MG63 (cell line): Measurements from ENCODE around the gene RHAG. TPM values are rescaled to one million over a fixed set of nuclear protein-coding genes. Genes with fewer than 3 reads are reported as not detected.
"Not testable (repeated sequence)": the region's sequence is repeated elsewhere in the genome, so short reads cannot be mapped to it uniquely, and the experiment has no call there.

Experiments
- DNase-seq: peaks from one replicate; pipeline ENCODE4 v3.0.0-alpha.2; 2020
- H3K27me3 ChIP-seq: fragments of 250-450 bp; sonication (Bioruptor Pico); 2 replicates; pipeline ENCODE4 v1.5.1; 2020; ENCODE audit warnings: mild to moderate bottlenecking, moderate library complexity
- H3K36me3 ChIP-seq: fragments of 250-450 bp; sonication (Bioruptor Pico); 2 replicates; pipeline ENCODE4 v1.5.1; 2020; ENCODE audit warnings: mild to moderate bottlenecking, moderate library complexity
- H3K4me3 ChIP-seq: fragments of 250-450 bp; sonication (Bioruptor Pico); 2 replicates; pipeline ENCODE4 v1.5.1; 2020; ENCODE audit warnings: mild to moderate bottlenecking, moderate library complexity
- H3K9me3 ChIP-seq: fragments of 250-450 bp; sonication (Bioruptor Pico); 2 replicates; pipeline ENCODE4 v1.5.1; 2020; ENCODE audit warnings: mild to moderate bottlenecking, moderate library complexity
- total RNA-seq: library from RNA; depleted of rRNA; stranded (reverse); fragments of >200 nt; shearing (Covaris generic); gene quantifications from 2 replicates; pipeline ENCODE4 v1.2.3, GENCODE V29; 2014; ENCODE audit warnings: low replicate concordance

Gene RHAG
- total RNA-seq, 1 experiment from 2014 or later, result not detected

DNA sequence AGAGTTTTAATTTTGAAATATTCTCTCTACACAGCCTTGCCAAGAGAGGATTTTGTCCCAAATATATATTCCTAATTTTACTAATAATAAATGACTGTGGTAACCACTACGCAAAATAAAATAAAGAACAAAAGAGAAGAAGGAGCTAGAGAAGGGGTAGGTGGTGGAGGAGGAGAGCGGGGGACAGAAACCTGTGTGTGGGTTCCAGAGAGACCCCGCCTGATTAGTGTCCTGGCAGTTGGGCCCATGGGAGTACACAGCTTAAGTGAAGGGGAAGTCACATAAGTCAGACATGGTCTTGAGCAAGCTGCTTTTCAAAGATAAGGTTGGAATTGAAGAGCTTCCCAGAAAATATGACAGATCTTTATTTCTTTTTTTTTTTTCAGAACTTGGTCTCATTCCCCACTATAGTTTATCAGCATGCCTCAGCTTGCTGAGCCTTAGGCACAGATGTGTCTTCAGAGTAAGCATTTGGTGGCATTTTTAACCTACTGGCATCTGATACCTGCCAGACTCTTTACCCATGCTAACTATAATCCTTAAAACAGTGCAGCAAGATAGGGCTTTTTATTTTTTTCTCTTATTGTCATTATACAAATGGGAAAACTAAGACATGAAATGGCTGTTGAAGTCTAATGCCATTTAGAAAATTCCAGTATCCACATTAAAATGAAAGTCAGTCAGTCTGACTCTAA lies 9.6 kb upstream of the RHAG start:
- Histone ChIP-seq H3K36me3 (no peaks in the 10 kb centered on the region), H3K4me3 (no peak overlapping the region), H3K9me3 (no peaks in the 10 kb centered on the region), H3K27me3 (no peaks in the 10 kb centered on the region)
- DNase-seq, result no peak

DNA sequence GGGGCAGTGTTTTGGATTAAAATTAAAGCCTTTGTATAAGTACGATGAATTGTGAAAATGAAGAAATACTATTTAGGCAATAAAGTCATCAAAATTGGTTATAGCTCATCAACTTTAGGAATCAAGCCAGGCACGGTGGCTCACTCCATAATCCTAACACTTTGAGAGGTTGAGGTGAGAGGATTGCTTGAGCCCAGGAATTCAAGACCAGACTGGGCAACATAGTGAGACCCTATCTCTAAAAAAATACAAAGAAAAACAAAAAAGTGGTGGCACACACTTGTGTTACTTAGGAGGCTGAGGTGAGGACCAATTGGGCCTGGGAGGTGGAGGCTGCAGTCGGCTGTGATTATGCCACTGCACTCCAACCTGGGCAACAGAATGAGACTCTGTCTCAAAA lies 8.5 kb upstream of the RHAG start:
- H3K27me3 ChIP-seq, result no peaks in the 10 kb centered on the region
- H3K4me3 ChIP-seq, result no peak overlapping the region
- no peaks in the 10 kb centered on the region for H3K9me3 ChIP-seq
- no peak for DNase-seq
- no peaks in the 10 kb centered on the region for H3K36me3 ChIP-seq

DNA sequence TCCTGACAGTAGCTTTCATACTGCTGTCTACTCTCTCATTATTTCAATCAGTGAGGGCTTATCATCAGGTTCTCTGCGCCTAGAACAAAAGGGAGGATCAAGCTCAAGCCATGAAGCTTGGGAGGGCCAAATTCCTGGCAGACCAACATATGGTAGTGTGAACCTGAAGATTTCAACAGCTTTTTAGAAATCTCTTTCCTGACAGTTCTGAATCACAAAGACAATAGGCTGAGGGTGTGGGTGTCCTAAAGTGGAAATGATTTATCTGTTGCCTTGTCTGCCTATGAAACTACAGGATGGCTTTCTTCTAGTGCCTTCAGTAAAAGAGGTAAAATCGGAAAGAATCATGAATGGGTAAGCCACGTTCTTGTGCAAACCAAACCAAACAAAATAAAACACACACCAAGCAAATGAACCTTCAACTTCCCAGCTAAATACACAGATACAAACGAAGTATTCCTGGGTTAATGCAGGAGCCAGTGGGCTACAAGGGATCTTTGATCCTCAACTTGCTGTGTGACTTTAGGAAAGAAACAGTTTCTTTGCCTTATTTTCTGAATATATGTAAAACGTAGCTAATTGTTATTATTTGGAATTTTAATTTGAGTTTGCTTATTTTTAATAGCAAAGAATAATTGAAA lies 2.7 kb upstream of the RHAG start:
- no peak for DNase-seq
- no peaks in the 10 kb centered on the region for H3K36me3 ChIP-seq
- no peaks in the 10 kb centered on the region for H3K27me3 ChIP-seq
- H3K4me3 ChIP-seq, result no peak overlapping the region
- no peaks in the 10 kb centered on the region for H3K9me3 ChIP-seq

DNA sequence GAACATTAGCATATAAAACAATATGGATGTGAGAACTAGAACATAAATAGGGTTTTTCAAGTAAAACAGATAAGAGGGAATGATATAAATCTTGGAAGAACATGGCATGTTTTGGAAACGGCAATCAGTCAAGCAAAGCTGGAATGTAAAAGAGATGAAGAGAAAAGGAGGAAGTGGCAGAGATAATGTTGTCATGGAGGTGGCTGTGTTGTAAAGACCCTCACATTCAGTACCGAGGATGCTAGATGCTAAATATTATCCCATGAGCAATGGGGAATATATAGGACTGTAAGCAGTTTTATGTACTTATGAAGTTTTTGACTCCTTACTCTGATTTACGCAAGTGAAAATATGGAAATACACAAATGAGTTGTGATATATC lies 702 bp upstream of the RHAG start:
- Histone ChIP-seq H3K9me3 (no peaks in the 10 kb centered on the region), H3K36me3 (no peaks in the 10 kb centered on the region), H3K27me3 (no peaks in the 10 kb centered on the region), H3K4me3 (no peak overlapping the region)
- no peak for DNase-seq

DNA sequence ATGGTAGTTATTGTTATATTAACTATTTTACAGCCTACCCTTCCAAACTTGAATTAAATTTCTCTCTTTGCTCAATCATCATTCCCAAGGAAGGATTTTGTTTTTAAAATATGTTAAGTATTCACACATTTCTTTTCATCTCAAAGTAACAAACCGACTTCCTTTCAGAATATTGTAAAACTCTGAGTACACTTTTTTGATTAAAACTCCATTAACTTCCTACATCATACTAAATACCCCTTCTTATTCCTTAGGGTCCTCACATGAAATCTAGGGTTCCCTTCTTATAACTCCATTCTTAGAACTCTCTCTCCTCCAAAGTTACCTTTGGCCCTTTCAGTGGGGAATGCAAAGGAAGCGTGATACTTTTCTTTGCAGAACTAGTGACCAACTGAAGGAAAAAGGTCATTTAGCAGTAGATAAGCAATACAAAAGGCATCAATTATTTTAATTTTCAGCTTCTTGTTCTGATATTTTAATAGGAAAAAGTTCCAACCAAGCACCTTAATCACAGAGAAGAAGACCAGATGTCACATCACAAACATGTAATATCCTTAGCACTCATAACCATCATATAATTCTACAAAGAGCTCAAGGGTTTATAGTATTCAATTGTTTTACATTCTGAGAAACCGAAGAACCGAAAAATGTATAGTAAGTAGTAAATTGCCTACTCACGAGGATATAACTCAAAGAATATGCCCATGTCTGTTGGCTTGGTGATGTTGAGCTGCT lies 494 bp downstream of the RHAG start:
- Histone ChIP-seq H3K36me3 (no peaks in the 10 kb centered on the region), H3K9me3 (no peaks in the 10 kb centered on the region), H3K27me3 (no peaks in the 10 kb centered on the region), H3K4me3 (no peak overlapping the region)
- DNase-seq, result no peak

DNA sequence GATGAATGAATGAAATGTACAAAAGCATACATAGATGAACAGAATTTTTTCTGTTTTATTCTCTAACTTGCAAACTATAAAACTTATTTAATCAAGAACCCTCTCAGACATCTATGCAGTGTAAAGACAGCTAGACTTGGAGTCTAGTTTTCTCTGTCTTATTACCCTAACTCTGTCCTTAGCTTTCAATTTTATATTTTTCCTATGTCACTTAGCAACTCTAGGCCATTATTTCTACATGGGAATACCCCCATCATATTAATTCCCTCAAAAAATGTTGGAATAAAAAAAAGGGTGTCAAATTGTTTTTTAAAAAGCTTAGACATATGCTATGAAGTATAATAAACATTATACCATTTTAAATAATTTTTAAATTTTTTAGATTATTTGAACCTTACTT lies 1.2 kb downstream of the RHAG start:
- no peaks in the 10 kb centered on the region for H3K36me3 ChIP-seq
- no peak overlapping the region for H3K4me3 ChIP-seq
- H3K27me3 ChIP-seq, result no peaks in the 10 kb centered on the region
- no peaks in the 10 kb centered on the region for H3K9me3 ChIP-seq
- DNase-seq, result no peak

DNA sequence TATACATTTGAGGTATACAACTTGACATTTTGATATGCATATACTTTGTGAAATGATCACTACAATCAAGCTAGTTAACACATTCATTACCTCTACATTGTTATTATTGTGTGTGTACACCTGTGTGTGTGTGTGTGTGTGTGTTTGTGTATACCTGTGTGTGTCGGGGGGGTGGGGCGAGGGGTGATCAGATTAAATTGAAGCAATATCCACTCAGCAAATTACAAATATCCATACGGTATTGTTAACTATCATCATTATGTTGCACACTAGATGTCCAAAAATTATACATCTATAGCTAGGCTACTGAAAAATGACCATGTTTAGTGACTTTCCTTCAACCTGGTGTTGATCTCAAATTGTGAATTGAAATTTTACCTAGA lies 1.8 kb downstream of the RHAG start:
- H3K27me3 ChIP-seq, result no peaks in the 10 kb centered on the region
- no peak overlapping the region for H3K4me3 ChIP-seq
- DNase-seq, result no peak
- H3K9me3 ChIP-seq, result no peaks in the 10 kb centered on the region
- H3K36me3 ChIP-seq, result no peaks in the 10 kb centered on the region

DNA sequence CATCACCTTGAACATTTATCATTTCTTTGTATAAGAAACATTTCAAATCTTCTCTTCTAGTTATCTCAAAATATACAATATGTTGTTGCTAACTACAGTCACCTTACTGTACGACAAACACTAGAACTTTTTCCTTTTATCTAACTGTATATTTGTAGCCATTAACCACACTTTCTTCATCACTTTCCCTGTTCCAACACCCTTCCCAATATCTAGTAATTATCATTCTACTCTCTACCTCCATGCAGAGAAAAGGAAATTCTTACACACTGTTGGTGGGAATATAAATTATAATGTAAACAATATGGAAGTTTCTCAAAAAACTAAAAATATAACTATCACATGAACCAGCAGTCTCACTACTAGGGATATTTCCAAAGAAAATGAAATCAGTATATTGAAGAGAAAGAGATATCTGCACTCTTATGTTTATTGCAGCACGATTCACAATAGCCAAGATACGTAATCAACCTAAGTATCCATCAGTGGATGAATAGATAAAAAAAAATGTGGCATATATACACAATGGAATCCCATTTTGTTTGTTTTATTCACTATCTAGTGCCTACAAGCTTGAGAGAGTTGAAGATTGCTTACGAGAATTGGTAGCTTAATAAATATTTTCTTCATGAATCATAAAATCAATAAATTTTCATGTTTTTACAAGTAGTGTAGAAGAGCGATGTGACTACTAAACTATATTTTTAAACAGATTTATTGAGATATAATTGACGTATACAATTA lies 2.4 kb downstream of the RHAG start:
- H3K9me3 ChIP-seq, result no peaks in the 10 kb centered on the region
- H3K27me3 ChIP-seq, result no peaks in the 10 kb centered on the region
- DNase-seq, result no peak
- H3K36me3 ChIP-seq, result no peaks in the 10 kb centered on the region
- no peak overlapping the region for H3K4me3 ChIP-seq

DNA sequence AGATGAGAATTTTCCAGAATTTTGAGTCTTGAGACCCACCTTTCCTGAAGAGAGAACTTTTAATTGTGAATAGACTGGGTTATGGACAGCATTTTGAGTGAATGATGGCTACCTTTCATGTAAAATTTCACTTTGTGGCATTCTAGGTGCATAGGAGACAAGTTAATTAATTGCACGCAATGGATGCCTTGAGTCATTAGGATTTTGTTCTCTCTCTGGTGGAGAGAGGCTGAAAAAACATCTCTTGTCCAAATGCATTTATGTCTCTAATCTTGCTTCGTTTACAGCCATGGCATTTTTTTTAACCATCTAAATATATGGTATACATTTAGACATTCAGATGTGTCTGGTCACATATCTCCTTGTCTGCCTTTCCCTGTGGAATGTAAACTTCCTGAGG lies 3.1 kb downstream of the RHAG start:
- H3K9me3 ChIP-seq, result no peaks in the 10 kb centered on the region
- H3K27me3 ChIP-seq, result no peaks in the 10 kb centered on the region
- no peak for DNase-seq
- no peak overlapping the region for H3K4me3 ChIP-seq
- H3K36me3 ChIP-seq, result no peaks in the 10 kb centered on the region

DNA sequence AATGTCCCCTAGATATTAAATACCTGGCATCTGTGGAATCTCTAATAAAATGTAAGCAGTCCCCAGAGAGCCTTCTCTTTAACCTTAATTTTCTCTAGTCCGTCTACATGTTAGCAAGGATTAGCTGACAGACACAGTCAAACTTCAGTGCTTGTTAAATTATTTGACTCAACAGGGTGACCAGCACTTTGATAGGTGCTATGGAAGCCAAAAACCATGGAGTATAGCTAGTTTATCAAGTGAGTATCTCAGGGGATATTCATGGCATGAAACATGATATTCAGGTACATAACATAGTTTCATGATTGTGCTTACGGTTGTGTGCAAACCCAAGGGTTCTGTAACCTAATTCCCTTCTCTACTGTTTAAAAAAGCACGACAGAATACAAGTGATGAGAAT lies 3.9 kb downstream of the RHAG start:
- Histone ChIP-seq H3K27me3 (no peaks in the 10 kb centered on the region), H3K9me3 (no peaks in the 10 kb centered on the region), H3K4me3 (no peak overlapping the region), H3K36me3 (no peaks in the 10 kb centered on the region)
- no peak for DNase-seq

DNA sequence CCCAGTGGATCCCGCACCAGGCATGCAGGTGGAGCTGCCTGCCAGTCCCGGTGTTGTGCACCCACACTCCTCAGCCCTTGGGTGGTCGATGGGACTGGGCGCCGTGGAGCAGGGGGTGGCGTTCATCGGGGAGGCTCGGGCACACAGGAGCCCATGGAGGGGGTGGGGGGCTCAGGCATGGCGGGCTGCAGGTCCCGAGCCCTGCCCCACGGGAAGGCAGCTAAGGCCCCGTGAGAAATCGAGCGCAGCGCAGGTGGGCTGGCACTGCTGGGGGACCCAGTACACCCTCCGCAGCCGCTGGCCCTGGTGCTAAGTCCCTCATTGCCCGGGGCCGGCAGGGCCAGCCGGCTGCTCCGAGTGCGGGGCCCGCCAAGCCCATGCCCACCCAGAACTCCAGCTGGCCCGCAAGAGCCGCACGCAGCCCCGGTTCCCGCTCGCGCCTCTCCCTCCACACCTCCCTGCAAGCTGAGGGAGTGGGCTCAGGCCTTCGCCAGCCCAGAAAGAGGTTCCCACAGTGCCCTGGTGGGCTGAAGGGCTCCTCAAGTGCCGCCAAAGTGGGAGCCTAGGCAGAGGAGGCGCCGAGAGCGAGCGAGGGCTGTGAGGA lies 7.1 kb downstream of the RHAG start:
- not testable (repeated sequence) for H3K9me3 ChIP-seq, H3K36me3 ChIP-seq

DNA sequence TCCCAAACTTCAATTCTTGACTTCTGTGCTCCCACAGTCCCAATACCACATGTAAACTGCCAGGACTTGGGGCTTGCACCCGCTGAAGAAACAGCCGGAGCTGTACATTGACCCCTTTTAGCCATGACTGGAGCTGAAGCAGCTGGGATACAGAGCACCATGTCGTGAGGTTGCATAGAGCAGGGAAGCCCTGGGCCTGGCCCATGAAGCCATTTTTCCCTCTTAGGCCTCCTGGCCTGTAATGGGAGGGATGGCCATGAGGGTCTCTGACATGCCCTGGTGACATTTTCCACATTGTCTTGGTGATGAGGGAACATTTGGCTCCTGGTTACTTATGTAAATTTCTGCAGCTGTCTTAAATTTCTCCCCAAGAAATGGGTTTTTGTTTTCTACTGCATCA lies 9.8 kb downstream of the RHAG start:
- H3K27me3 ChIP-seq, result no peaks in the 10 kb centered on the region
- no peaks in the 10 kb centered on the region for H3K36me3 ChIP-seq
- H3K9me3 ChIP-seq, result no peaks in the 10 kb centered on the region
- no peak for DNase-seq
- H3K4me3 ChIP-seq, result no peak overlapping the region

More for the DNA sequence above, 7.1 kb downstream of the RHAG start:
- DNase-seq, H3K27me3 ChIP-seq, H3K4me3 ChIP-seq: not testable (repeated sequence)

DNA sequence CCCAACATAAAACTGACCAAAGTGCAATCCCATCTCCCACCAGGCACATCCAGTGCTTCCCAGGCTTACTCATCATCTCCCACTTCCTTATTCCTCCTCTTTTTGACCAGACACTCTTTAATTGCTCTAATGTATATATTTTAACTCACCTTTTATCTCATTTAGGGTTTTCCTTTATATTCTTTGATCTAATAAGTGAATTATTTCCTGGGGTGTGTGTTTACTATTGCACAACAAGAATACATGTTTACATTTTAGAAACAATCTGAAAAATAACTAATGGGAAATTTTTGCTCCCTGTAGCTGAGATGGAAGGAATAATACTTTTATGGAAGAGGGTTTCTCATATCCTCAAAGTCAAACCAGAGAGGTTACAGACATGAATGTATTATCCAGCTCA lies 18.4 kb downstream of the RHAG start:
- Histone ChIP-seq H3K9me3 (no peaks in the 10 kb centered on the region), H3K36me3 (no peaks in the 10 kb centered on the region), H3K27me3 (no peaks in the 10 kb centered on the region), H3K4me3 (no peak overlapping the region)
- DNase-seq, result no peak

DNA sequence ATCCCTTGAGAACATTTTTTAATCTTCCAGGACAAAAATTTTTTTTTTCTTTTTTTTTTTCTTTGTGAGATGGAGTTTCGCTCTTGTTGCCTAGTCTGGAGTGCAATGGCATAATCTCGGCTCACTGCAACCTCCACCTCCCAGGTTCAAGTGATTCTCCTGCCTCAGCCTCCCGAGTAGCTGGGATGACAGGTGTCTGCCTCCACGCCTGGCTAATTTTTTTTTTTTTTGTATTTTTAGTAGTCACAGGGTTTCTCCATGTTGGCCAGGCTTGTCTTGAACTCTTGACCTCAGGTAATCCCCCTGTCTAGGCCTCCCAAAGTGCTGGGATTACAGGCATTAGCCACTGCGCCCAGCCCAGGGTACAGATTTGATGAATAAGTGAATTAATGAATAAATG lies 22.5 kb downstream of the RHAG start:
- H3K4me3 ChIP-seq, H3K27me3 ChIP-seq, H3K9me3 ChIP-seq, DNase-seq, H3K36me3 ChIP-seq: not testable (repeated sequence)

DNA sequence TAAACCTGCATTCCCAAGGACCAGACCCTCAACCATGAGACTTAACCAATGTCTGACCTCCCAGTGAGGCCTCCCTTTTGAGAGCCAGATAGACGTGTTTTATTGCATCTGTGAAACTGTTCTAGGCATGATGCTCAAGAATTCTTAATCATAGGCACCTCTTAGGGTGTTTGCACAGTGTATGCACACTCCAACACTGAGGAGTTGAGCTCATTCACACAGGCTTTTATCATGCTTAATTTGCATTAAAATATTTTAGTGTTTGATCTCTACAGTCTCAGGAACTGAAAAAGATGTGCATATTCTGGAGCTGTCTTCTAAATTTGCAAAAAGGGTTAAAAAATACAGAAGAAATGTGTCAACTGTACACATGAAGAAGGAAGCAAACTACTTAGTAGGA lies 27.4 kb downstream of the RHAG start:
- Histone ChIP-seq H3K36me3 (no peaks in the 10 kb centered on the region), H3K27me3 (no peaks in the 10 kb centered on the region), H3K4me3 (no peak overlapping the region), H3K9me3 (no peaks in the 10 kb centered on the region)
- no peak for DNase-seq

DNA sequence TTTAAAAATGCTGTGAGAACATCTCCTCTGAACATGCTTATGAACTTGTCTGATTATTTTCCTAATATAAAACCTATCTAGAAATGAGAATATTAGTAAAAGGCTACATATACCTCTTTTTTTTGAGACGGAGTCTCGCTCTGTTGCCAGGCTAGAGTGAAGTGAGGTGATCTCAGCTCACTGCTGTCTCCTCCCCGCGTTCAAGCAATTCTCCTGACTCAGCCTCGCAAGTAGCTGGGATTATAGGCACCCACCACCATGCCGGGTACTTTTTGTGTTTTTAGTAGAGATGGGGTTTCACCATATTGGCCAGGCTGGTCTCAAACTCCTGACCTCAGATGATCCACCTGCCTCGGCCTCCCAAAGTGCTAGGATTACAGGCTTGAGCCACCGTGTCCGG lies 28.4 kb downstream of the RHAG start:
- not testable (repeated sequence) for H3K4me3 ChIP-seq, H3K36me3 ChIP-seq, H3K27me3 ChIP-seq, H3K9me3 ChIP-seq, DNase-seq

DNA sequence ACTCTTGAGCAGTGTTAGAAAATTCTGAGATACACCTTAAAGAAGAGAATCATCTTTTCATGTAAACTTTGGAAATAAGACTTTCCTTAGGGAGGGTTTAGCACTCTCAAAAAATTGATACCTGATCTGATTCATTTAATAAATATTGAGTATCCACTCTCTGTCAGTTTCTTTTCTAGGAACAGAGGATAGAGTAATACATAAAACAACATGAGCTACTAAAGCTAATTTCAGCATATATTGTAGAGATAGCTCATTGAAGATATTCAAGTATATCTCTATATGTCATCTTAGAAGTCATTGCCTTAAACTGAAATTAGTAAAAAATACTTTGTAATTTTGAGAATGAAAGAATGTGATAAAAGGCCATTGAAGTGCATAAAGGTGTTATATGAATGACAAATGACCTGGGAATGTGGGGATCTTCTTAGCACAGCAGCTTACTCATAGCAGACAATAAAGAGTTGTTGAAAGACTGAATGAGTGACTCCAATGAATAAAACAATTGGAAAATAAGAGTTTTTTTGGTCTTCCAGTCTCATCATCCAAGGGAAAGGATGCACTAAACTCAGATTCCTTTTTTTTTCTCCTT lies 29.2 kb downstream of the RHAG start:
- no peaks in the 10 kb centered on the region for H3K27me3 ChIP-seq

More for the DNA sequence above, 29.2 kb downstream of the RHAG start:
- DNase-seq, result no peak
- H3K36me3 ChIP-seq, result no peaks in the 10 kb centered on the region
- H3K4me3 ChIP-seq, result no peak overlapping the region
- 0 out of 2 replicates have a peak, but pooled peaks cover 2% of the 10 kb centered on the region for H3K9me3 ChIP-seq
